WTC11 (cell line): ENCODE data around the gene LMTK2.

Source experiments
- CREM ChIP-seq: sonication (generic); formaldehyde crosslinking; IDR thresholded peaks from 2 replicates; pipeline ENCODE4 v1.8.1; 2022; ENCODE audit warnings: mild to moderate bottlenecking, missing genetic modification reagents, moderate library complexity
- HMGA2 ChIP-seq: fragments of 250-450 bp; sonication (Bioruptor Pico); IDR thresholded peaks from 2 replicates; pipeline ENCODE4 v1.4.0; 2021; ENCODE audit warnings: mild to moderate bottlenecking, moderate library complexity
- TF ChIP-seq, protein P1 (sequence below): fragments of 200-600 bp; IDR thresholded peaks from 2 replicates; pipeline ENCODE4 v1.8.0; 2022; ENCODE audit warnings: antibody characterized with exemption
- TF ChIP-seq, protein P2 (sequence below): sonication (generic); formaldehyde crosslinking; IDR thresholded peaks from 2 replicates; pipeline ENCODE4 v1.8.0; 2022; ENCODE audit warnings: mild to moderate bottlenecking, missing genetic modification reagents

DNA sequence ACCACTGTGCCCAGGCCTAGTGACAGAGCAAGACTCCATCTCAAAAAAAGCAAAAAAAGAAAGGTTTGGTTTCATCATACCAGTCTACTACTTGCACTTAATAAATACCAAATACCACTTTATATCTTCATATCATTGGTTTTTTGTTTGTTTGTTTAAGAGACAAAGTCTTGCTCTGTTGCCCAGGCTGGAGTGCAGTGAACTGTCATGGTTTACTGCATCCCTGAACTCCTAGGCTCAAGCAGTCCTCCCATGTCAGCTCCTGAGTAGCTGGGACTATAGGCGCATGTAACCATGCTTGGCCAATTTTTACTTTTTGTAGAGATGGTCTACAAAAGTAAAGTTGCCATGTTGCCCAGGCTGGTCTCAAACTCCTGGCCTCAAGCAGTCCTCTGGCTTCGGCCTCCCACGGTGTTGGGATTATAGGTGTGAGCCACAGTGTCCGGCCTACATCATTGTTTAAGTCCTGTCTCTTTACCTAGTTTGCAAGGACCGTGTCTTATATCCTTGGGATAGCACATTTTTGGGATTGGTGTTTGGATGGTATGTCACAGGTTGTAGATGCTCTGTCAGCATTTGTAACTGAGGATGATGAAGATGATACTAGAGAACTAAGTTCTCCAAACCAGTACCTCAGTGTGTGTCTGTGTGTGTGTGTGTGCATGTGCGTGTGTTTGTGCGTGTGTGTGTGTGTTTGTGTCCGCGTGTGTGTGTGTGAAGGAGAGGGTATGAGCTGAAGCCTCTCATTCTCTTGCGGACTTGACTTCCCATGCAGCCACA lies 9.3 kb downstream of the LMTK2 start:
- TF ChIP-seq, protein P1, sequence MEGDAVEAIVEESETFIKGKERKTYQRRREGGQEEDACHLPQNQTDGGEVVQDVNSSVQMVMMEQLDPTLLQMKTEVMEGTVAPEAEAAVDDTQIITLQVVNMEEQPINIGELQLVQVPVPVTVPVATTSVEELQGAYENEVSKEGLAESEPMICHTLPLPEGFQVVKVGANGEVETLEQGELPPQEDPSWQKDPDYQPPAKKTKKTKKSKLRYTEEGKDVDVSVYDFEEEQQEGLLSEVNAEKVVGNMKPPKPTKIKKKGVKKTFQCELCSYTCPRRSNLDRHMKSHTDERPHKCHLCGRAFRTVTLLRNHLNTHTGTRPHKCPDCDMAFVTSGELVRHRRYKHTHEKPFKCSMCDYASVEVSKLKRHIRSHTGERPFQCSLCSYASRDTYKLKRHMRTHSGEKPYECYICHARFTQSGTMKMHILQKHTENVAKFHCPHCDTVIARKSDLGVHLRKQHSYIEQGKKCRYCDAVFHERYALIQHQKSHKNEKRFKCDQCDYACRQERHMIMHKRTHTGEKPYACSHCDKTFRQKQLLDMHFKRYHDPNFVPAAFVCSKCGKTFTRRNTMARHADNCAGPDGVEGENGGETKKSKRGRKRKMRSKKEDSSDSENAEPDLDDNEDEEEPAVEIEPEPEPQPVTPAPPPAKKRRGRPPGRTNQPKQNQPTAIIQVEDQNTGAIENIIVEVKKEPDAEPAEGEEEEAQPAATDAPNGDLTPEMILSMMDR, result no peak
- TF ChIP-seq HMGA2 (no peak), CREM (no peak)
- TF ChIP-seq, protein P2, sequence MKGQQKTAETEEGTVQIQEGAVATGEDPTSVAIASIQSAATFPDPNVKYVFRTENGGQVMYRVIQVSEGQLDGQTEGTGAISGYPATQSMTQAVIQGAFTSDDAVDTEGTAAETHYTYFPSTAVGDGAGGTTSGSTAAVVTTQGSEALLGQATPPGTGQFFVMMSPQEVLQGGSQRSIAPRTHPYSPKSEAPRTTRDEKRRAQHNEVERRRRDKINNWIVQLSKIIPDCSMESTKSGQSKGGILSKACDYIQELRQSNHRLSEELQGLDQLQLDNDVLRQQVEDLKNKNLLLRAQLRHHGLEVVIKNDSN (CRISPR knock-in tag), result no peak
